Colon (tissue), 2 donors: ENCODE measurements around the gene NFAT5.
"Not testable (repeated sequence)": the region's sequence is repeated elsewhere in the genome, so short reads cannot be mapped to it uniquely, and the experiment has no call there.

Experiments
- FAIRE-seq: peaks from 2 replicates; lab custom pipeline; 2012; peaks lifted over from hg19 to GRCh38; lab: Jason Lieb, UNC
- donor health status: control.
- donor health status: control.

The NFAT5 gene, protein sequence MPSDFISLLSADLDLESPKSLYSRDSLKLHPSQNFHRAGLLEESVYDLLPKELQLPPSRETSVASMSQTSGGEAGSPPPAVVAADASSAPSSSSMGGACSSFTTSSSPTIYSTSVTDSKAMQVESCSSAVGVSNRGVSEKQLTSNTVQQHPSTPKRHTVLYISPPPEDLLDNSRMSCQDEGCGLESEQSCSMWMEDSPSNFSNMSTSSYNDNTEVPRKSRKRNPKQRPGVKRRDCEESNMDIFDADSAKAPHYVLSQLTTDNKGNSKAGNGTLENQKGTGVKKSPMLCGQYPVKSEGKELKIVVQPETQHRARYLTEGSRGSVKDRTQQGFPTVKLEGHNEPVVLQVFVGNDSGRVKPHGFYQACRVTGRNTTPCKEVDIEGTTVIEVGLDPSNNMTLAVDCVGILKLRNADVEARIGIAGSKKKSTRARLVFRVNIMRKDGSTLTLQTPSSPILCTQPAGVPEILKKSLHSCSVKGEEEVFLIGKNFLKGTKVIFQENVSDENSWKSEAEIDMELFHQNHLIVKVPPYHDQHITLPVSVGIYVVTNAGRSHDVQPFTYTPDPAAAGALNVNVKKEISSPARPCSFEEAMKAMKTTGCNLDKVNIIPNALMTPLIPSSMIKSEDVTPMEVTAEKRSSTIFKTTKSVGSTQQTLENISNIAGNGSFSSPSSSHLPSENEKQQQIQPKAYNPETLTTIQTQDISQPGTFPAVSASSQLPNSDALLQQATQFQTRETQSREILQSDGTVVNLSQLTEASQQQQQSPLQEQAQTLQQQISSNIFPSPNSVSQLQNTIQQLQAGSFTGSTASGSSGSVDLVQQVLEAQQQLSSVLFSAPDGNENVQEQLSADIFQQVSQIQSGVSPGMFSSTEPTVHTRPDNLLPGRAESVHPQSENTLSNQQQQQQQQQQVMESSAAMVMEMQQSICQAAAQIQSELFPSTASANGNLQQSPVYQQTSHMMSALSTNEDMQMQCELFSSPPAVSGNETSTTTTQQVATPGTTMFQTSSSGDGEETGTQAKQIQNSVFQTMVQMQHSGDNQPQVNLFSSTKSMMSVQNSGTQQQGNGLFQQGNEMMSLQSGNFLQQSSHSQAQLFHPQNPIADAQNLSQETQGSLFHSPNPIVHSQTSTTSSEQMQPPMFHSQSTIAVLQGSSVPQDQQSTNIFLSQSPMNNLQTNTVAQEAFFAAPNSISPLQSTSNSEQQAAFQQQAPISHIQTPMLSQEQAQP (N-terminal part only)

DNA sequence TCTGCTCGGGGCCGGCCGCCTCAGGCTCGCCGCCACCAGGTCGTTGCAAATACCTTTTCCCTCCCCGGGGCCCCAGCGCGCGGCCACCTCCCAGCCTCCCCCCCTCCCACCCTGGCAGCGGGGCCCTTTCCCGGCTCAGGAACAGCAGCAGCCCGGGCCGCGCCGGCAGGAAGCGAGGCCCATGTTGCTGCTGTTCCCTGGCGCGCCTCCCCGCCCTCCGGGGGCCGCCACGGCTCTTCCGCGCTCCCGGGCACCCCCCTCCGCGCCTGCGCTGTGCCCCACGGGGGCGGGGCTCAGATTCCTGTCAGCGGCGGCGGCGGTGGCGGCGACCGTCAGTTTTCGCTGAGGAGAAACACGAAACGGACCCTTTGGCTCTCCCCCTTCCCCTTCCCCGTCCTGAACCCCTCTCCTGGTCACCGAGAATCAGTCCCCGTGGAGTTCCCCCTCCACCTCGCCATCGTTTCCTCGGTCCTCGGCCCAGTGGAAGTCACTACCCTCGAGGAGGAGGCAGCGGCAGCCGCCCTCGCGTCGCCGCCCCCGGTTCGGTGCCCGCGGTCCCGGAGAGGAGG lies at the start of gene NFAT5:
Gene NFAT5 (plus strand): TSS at position 296 of the 569 bp plus-strand sequence. CDS start 336 bp downstream, outside the sequence.
- no peak for FAIRE-seq

DNA sequence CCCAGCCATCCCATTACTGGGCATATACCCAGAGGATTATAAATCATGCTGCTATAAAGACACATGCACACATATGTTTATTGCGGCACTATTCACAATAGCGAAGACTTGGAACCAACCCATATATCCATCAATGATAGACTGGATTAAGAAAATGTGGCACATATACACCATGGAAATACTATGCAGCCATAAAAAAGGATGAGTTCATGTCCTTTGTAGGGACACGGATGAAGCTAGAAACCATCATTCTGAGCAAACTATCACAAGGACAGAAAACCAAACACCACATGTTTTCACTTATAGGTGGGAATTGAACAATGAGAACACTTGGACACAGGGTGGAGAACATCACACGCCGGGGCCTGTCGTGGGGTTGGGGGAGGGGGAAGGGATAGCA lies 47.9 kb upstream of the NFAT5 start:
- not testable (repeated sequence) for FAIRE-seq

DNA sequence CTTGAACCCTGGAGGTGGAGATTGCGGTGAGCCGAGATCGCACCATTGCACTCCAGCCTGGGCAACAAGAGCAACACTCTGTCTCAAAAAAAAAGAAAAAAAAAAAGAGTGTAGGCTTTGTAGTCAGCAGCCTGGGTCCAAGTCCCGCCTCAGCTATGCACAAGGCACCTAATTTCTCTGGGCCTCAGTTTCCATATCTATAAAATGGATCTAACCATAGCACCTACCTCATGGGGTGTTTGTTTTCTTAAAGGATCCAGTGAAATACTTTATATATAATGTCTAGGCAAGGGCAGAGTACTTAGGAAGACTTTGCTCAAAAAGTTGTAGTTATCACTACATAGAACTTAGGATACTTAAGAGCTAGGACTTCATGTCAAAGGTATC lies 45.4 kb upstream of the NFAT5 start:
- FAIRE-seq, result no peak

DNA sequence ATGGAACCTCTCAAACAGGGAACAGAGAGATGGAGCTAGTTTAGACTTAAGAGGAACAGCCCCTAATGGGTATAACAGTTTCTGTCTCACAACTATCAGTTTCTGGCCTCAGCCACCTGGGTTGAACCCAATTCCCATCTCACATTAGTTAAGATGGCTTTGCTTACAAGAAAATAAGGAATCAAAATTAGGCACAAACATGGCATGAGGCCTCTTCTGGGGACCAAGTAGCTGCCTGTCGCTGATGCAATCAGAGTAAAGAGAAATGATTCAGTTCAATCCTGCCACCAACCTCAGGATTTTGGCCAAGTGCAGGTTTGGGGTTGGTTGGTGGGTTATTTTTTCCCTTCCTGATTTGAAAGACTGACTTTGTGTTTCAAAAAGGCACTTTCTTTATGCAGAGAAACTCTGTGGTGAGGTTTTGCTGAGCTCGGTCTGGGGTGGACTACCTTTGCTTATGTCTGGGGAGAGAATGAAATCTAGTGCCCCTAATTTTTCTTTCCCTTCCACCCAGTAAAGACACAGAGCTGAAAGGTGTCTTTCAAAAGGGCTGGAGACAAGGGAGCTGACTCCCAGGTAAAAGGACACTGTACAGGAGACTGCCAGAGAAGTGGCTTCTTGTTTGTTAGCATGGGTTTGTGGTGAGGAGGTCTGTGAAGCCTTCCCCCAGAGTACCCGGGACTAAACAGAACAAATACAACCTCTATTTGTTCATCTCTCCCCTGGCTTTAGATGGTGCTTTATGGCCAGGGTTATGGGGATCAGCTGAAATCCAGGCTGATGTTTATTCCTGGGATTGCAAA lies 44.8 kb upstream of the NFAT5 start:
- no peak for FAIRE-seq

DNA sequence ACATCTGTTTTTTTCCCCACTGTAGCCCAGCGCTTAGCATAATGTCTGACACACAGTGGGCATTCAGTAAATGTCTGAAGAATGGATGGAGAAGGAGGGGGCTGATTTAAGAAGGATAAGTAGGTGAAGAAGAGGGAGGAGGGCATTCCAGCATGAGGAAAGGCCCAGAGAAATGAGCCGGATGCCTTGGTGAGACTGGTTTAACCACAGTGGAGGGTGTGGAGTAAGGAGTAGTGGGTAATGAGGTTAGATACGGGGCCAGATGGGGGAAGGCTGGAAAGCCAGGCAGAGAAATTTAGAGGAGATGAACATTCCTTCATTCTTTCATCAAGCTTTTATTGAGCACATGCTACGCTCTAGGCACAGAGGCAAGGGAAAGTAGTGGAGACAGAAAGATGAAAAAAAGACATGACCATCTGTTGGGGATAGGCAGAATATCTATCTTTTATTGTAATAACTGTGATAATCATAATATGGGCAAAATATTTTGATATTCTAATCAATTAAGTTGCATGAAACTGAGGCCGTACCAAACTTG lies 43.7 kb upstream of the NFAT5 start:
- FAIRE-seq, result no peak

DNA sequence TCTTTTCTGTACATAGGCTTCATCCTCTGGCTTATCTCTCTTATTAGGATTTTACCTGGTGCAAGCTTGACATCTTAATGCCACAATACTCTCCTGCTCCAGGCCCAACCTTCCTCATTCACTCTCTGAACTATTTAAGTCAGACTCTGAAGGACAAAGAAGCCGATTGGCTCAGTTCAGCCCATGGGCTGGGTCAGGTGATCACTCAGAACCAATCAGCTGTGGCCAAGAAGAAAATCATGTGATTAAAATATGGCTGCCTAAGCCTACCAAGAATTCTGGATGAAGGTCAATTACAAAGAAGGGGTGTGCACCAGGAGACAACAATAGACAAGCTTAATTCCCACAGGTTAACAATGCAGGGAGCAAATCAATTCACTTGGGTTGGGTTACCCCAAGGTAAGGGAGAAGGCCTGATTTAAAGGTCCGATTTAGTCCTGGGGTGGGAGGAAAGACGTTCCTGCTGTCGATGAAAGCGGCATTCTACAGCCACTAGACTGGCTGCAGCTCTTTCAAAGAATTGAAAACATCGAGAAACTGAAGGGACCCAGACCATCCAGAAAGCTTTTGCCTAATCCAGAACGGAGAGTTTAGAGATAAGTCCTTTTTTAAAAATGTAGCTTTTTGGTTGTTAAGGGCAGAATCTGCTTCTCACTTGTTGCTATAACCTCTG lies 42.9 kb upstream of the NFAT5 start:
- FAIRE-seq, result no peak

DNA sequence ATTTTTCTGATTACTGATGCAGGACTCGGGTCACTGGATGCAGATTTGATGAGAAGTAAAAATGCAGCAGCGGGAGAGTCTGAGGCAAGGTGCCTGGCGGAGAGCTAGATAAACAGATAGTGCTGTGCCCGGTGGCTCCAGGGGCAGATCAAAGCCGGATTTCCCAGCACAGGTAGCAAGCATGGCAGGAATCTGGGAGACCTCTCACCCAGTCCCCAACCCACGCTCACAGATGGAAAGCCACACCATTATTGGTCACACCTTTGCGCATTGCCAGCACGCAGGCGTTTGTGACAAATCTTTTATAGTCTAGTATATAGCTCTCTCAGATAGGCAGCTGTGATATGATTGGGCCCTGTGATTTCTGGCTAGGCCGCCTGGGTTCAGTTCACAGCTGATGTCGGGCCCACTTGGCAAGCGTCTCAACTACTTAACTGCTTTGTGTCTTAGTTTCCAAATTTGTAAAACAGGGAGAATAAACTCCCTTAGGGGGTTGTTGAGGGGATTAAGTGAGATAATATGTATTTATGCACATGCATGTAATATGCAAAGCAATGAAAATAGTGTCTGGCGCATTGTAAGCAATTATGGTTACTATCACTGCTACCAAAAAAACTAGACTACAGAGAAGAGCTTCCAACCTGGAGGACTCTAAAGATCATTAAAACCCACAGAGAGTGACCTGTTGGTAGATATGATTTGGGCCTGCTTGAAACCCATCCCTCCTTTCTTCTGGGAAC lies 42.0 kb upstream of the NFAT5 start:
- no peak for FAIRE-seq

DNA sequence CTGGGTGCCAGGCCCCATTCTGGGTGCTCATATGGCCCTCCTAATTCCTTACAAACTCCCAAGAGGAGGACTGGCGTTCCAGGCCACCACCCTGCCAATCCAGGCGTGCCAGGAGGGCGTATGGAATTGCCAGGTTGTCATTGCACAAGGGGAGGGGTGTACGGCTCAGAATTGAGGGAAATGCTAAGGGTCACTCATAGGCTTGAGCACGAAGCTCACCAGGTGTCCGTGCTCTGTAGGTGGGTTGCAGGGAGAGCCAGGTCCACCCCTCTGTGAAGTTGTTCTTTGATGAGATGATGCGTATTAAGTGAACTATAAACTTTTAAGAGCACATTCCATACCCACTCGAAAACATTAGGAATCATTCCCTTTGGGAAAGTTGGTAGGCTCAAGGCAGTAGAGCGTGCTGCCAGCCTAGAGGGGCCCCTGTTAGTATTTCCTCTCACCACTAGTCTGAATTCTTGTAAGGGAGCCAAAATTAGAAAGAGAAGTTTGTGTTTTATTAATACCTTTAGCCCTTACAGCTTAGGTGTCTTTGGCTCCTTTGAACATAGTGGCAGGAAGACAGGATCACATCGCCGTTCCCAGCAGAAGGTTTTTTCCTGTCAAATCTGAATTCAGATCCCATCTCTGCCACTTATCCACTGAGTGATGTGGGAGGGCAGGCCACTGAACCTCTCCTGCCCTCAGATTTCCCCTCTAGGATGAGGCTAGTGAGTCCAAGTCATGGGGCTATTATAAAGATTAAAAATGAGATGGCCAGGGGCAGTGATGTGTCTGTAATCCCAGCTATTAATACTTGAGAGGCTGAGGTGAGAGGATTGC lies 38.7 kb upstream of the NFAT5 start:
- no peak for FAIRE-seq

DNA sequence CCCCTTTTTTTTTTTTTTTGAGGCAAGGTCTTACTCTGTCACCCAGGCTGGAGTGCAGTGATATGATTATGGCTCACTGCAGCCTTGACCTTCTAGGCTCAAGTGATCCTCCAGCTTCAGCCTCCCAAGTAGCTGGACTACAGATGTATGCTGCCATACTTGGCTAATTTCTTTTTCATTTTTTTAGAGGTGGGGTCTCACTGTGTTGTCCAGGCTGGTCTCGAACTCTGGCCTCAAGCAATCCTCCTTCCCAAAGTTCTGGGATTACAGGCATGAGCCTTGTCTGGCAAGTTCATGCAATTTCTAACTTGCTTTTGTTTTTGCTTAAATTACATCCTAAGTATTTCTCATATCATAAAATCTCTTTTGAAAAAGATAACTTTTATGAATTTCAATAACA lies 33.8 kb upstream of the NFAT5 start:
- FAIRE-seq, result no peak

DNA sequence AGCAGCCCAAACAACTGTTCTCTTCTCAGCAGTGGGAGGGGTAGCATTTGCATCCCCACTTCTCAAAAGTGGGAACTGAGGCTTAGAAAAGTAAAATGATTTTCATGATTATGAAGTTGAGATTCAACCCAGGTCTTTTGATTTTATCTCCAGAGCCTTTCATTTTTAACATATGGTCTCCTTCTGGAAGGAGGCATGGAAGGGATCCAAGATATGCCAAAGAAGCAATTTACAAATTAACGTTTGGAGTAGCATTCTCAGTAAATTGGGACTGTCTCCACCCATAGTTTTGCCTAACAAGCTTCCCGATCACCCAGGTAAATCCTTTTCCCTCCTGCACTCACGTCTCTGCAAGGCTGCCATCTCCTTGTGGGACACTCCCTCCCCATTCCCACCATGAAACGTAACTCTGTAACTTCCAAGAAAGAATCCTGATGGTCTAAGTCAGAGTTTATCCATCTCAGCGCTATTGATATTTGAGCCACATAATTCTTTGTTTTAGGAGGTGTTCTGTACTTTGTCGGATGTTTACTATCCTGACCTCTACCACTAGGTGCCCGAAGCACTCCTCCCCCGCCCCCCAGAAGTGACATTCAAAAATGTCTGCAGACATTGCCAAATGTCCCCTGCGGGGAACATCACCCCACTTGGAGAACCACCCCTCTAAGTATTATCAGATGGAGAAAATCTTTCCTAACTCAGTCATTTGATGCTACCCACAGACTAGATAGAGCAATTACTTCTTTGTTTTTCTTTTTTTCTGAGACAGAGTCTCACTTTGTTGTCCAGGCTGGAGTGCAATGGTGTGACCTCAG lies 32.9 kb upstream of the NFAT5 start:
- no peak for FAIRE-seq

DNA sequence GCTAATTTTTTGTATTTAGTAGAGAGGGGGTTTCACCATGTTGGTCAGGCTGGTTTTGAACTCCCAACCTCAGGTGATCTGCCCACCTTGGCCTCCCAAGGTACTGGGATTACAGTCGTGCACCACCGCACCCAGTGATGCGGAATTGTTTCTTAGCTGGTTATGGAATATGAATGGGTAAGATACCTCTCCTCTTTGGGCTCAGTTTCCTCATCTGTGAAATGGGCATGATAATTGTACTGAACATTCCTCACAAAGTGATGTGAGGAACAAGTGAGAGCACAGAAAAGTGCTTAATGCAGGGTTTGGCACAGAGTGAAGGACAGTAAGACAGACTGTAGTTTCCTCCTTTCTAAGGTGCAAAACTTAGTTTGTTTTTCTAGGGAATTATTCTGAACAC lies 31.0 kb upstream of the NFAT5 start:
- no peak for FAIRE-seq

DNA sequence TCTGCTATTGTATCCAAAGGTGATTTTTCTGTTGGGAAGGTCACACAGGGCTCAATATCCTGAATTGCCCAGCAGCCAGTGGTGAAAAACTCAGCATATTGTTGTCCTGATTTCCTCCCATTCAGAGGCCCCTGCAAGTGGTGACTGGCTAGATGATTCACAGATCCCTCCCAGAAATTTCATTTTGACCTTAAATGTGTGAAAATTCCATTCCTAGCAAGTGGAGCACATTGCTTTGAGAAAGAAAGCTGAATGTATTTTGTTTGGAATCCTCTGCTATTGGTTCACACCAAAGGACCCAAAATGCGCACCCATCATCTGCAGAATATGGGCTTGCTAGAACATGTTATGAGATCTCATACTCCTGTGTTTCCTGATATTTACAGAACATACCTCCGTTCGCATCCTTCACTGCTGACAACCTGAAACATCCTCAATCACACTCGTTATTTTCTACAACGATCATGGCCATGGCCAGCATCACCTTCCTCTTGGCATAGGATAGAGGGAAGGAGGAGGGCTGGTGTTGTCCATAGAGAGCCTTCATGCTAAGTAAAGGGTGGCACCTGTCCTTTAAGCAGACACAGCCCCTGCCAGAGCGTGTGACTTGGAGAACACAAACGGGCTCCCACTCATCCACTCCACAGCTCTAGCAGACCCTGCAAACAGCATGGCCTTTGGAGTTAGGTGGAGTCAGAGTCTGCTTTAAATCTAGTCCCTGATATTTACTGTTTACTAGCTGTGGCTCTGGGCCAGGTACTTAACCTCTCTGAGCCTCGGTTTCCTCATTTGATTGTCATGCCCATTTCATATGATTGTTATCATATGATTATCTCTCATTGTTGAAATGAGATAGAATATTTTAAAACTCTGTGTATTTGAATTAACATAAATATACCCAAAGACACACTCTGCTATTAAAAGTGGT lies 30.4 kb upstream of the NFAT5 start:
- FAIRE-seq, result no peak

DNA sequence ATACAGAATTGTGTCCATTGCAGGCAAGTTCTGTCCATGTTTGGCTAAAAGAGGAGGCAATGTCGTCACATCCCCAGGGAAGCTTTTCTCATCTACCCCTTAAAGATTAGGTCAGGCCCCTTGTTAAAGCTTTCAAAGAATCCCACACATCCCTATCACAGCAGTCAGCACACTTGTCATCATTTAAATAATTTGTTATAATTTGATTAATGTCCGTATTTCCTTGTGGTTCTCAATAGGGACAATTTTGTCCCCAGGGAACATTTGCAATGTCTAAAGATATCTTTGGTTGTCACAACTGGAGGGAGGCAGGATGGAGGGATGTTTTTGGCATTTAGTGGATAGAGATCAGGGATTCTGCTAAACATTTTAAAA lies 28.1 kb upstream of the NFAT5 start:
- no peak for FAIRE-seq

DNA sequence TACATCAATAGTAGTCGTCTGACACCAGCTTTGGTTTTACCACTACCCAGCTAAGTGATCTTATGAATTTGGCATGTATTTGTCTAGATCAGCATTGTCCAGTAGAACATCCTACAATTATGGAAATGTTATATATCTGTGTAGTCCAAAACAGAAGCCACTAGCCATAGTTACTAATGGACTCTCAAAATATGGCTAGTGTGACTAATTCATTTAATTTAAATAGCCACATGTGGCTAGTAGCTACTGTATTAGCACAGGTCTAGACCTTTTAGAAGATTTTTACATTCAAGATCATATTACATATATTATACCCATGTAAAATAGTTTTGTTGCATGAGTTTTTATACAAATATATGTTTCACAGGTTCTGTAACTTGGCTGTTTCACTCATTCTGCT lies 27.0 kb upstream of the NFAT5 start:
- FAIRE-seq, result no peak

DNA sequence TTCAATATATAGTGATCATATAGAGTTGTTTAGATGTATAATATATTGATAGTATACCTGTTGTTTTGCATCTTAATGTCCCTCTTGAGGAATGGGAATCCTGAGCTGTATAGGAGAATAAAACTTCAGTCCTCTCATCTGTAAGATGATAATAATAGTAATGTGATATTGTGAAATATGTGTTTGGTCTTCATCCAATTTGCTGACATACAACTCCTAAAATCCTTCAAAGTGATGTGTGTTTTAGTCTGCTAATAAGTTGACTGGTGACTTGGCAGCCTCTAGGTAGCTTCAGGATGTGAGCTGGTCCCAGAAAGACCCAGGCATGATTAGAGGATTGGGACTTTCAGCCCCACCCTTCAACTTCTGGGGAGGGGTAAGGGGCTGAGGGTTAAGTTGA lies 22.8 kb upstream of the NFAT5 start:
- FAIRE-seq, result no peak

DNA sequence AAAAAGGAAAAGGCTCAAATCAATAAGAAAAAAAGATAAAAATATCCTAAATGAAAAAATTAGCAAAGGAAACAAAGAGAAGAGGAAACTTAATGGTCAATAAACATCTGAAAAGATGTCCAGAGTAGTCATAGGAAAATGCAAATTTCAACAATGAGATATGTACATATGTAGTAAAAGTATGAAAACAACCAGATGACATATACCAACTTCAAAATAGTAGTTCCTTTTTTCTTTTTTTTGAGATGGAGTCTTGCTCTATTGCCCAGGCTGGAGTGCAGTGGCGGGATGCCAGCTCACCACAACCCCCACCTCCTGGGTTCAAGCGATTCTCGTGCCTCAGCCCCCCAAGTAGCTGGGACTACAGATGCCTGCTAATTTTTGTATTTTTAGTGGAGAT lies 21.7 kb upstream of the NFAT5 start:
- FAIRE-seq, result no peak

DNA sequence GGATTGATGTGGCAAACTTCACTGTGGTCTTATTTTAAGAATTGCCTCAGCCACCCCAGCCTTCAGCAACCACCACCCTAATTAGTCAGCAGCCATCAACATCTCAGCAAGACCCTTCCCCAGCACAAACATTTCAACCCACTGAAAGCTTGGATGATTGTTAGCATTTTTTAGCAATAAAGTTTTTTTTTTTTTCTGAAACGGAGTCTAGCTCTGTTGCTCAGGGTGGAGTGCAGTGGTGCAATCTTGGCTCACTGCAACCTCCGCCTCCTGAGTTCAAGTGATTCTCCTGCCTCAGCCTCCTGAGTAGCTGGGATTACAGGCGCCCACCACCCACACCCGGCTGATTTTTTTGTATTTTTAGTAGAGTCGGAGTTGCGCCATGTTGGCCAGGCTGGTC lies 19.1 kb upstream of the NFAT5 start:
- FAIRE-seq, result not testable (repeated sequence)
